ENCODE results near the gene SORCS2. TPM values are rescaled to one million over a fixed set of nuclear protein-coding genes. Genes with fewer than 3 reads are reported as not detected.

SORCS2 gene
- total RNA-seq, 1 donor from 2014 or later, result 3.0 TPM

GRCh38 chr4:7486101-7486500, 293.8 kb downstream of the SORCS2 start:
- H3K4me1 Mint-ChIP-seq (ENCODE audit: unreplicated experiment), result no peaks in the 10 kb centered on the region
- H3K27ac Mint-ChIP-seq (ENCODE audit: unreplicated experiment), result no peak overlapping the region
- DNase-seq (ENCODE audit: extremely low spot score, unreplicated experiment), result no peak
- no peaks in the 10 kb centered on the region for H3K9me3 Mint-ChIP-seq (ENCODE audit: unreplicated experiment)
- no peak for TF ChIP-seq CTCF (IDR thresholded peaks at IDR 0.05)
- H3K27me3 Mint-ChIP-seq (ENCODE audit: unreplicated experiment), result peaks cover 39% of the 10 kb centered on the region
- H3K4me3 Mint-ChIP-seq (ENCODE audit: unreplicated experiment), result no peak overlapping the region
- no peaks in the 10 kb centered on the region for H3K36me3 Mint-ChIP-seq (ENCODE audit: unreplicated experiment)

- Mint-ChIP-seq H3K4me3 (ENCODE audit: unreplicated experiment) (no peak overlapping the region), H3K27me3 (ENCODE audit: unreplicated experiment) (peaks cover 41% of the 10 kb centered on the region), H3K4me1 (ENCODE audit: unreplicated experiment) (no peaks in the 10 kb centered on the region), H3K36me3 (ENCODE audit: unreplicated experiment) (no peaks in the 10 kb centered on the region), H3K9me3 (ENCODE audit: unreplicated experiment) (no peaks in the 10 kb centered on the region), H3K27ac (ENCODE audit: unreplicated experiment) (no peak overlapping the region)
- DNase-seq (ENCODE audit: extremely low spot score, unreplicated experiment), result no peak
- TF ChIP-seq CTCF (IDR thresholded peaks at IDR 0.05), result no peak
Measured at GRCh38 chr4:7487502-7487901, 295.2 kb downstream of the SORCS2 start.

GRCh38 chr4:7487998-7488671, 295.8 kb downstream of the SORCS2 start:
- H3K9me3 Mint-ChIP-seq (ENCODE audit: unreplicated experiment), result no peaks in the 10 kb centered on the region

GRCh38 chr4:7491915-7492314, 299.6 kb downstream of the SORCS2 start:
- Mint-ChIP-seq H3K4me1 (ENCODE audit: unreplicated experiment) (no peaks in the 10 kb centered on the region), H3K27me3 (ENCODE audit: unreplicated experiment) (peaks cover 33% of the 10 kb centered on the region)

More at GRCh38 chr4:7487998-7488671, 295.8 kb downstream of the SORCS2 start:
- Mint-ChIP-seq H3K4me1 (ENCODE audit: unreplicated experiment) (no peaks in the 10 kb centered on the region), H3K27me3 (ENCODE audit: unreplicated experiment) (peaks cover 41% of the 10 kb centered on the region), H3K36me3 (ENCODE audit: unreplicated experiment) (no peaks in the 10 kb centered on the region), H3K27ac (ENCODE audit: unreplicated experiment) (no peak overlapping the region), H3K4me3 (ENCODE audit: unreplicated experiment) (no peak overlapping the region)
- no peak for DNase-seq (ENCODE audit: extremely low spot score, unreplicated experiment)
- TF ChIP-seq CTCF (IDR thresholded peaks at IDR 0.05), result no peak

More at GRCh38 chr4:7491915-7492314, 299.6 kb downstream of the SORCS2 start:
- Mint-ChIP-seq H3K27ac (ENCODE audit: unreplicated experiment) (no peak overlapping the region), H3K9me3 (ENCODE audit: unreplicated experiment) (no peaks in the 10 kb centered on the region), H3K36me3 (ENCODE audit: unreplicated experiment) (no peaks in the 10 kb centered on the region), H3K4me3 (ENCODE audit: unreplicated experiment) (no peak overlapping the region)
- DNase-seq (ENCODE audit: extremely low spot score, unreplicated experiment), result no peak
- no peak for TF ChIP-seq CTCF (IDR thresholded peaks at IDR 0.05)
